GM18517 (cell line): ENCODE data around the gene PCDHA1.

Experiments
- ATAC-seq: cut with Tn5 transposase; IDR thresholded peaks from one replicate; pipeline ENCODE4 v1.9.1; 2021; ENCODE audit warnings: mild to moderate bottlenecking, moderate library complexity; ENCODE audit not compliant: unreplicated experiment

PCDHA1 gene

DNA sequence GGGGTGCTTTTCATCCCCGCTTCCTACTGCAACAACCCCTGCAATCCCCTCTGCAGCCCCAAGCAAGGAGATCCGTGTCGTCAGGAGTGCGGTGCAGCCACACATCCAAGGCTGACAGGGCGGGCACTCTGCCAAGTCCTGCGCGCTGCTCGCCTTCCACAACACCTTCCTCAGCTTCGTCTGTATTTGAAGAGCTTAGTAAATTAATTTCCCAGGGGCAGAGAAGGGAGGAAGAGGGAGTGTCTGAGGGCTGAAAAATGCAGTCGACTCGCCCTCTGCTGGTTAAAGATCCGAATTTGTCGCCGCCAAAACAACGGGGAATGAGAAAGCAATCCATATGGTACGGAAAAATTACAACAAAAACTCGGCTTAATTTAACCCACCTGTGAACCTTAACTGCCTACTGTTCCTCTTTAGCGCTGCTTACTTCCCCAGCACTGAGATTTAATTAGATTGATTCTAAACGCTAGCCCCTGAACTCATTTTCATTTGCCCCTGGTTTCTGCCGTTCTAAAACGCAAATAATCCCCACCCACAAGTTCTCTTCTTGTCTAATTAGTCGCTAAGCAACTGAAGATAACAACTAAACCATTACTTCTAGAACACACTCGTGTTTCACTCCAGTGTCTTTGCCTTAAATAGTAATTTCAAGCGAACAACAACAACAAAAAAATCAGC lies 254.3 kb downstream of the PCDHA1 start:
- no peak for ATAC-seq

DNA sequence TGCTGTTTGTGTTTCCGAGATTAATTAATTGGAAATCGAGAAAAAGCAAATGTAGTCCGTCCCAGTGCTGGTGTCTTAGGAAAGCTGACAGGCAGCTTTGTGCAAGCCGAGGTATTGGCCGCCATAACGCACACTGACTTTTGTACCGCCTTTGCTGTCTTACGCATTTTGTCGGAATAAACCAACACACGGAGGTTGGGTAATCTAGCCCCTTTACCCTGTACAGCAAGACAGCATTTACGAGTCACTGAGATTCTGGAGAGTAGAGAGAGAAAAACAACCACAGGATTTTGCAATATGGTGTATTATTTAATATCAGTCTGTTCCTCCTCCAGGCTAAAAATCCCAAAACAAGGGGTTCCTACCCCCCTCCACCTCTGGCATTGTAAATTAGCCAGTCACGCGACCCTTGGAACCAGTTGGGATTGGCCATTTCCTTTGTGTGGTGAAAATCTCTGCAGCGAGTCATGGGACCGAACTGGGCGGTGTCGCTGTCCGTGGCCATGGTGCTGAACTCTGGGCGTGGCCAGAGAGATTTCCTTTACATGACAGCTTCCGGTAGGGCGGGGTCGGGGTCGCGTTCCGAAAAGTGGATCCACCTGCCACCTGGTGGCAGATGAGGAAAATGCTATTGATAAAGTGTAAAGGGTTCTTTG lies 255.0 kb downstream of the PCDHA1 start:
- peak; percentile 65 for ATAC-seq

DNA sequence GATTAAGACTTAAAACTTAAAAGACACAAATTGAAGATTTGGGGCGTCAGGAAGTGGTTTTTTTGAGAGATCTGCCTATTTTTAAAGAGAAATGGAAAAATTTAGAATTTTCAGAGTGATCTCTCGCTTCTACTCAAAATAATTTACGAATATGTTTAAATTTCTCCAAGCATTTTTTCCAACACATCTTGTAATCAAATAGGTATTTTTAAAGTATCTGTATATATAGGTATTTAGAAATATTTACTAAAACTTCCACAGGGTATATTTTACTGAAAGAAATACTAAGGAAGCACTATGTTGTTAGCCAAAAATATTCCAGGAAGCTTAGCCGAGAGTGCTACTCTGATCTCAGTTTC lies 255.5 kb downstream of the PCDHA1 start:
- no peak for ATAC-seq

DNA sequence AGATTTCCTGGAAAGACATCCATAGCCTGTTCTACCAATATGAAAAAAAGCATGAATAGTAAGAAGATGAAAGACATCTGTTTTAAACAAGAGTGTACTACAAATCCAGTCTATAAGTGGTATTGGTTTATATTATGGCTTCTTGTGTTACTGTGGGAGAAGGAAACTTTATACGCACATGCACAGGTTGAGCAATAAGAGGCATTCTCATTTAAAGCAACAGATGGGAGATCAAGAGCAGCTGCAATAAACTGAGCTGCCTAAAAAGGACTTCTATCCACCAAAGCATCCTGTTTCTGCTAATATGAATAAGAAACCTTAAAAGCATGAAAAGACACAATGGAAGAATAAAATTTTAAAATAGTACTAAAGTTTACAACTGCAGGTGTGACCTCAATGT lies 256.6 kb downstream of the PCDHA1 start:
- ATAC-seq, result no peak

DNA sequence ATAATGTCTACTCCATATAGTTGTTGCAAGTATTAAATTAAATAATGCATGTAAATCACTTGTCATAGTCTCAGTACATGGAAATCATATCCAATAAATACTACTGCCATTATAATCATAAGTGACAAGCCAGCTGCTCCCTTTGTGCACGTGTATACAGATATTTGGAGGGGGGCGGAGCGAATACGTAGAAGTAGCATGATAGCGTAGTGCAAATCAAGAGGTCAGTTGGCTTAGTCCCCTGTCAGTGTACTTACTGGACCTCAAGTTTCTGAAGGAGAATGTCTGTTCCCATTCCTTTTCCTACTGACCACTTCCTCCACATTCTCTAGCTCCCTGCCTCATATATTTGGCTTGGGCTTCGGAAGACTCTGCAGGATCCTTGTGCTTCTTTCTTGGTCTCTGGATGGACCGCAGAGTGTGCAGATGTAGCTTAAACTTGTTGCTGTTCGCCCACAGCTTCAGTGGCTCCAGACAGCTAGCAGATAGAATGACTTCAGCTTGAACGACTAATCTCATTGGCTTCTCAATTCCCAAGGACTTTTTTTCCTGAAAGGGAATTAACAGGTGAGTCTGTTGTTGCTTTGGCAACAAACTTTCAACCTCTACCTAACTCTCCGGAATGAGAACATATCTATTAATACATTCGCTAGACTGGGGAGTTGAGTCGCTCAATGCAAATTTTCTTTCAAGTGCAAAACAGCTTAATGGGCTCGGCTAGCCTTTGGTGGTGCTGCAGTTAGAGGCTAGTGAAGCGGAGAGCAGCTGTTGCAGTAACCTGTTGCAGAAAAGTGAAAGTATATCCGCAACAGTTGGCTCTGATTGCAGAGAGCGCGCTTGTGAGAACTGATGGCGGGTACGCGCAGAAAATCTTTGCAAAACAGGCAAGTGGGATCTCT lies 264.9 kb downstream of the PCDHA1 start, which contains the start of gene PCDHB1:
Gene PCDHB1, plus strand, starts transcription at position 753 of the 899 bp plus-strand sequence. Its CDS starts 97 bp downstream, at position 850.
- ATAC-seq, result no peak

DNA sequence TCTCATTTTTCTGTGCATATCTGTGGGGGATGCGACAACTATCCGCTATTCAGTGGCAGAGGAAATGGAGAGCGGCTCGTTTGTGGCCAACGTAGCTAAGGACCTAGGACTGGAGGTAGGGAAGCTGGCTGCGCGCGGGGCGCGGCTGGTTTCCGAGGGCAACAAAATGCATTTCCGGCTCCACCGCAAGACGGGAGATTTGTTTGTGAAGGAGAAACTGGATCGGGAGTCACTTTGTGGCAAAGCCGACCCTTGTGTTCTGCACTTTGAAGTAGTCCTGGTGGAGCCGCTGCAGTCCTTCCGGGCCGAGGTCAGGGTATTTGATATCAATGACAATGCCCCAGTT lies 265.6 kb downstream of the PCDHA1 start:
- no peak for ATAC-seq
